WTC11 (cell line): Measurements from ENCODE around the gene C14orf132. TPM values are rescaled to one million over a fixed set of nuclear protein-coding genes. Genes with fewer than 3 reads are reported as not detected.

Source experiments
- ATAC-seq: fragments of 200-7000 bp; cut with Tn5 transposase; 2 replicates; pipeline ENCODE4 v1.10.0; 2021; ENCODE audit warnings: mild to moderate bottlenecking, moderate library complexity
- CTCF ChIA-PET: fragments of 300-600 bp; sonication (Branson Sonifier 250); formaldehyde crosslinking; loops from one replicate; lab custom pipeline; 2021; ENCODE audit warnings: antibody characterized with exemption; lab: Charles Lee
- POLR2A ChIA-PET: fragments of 350-600 bp; sonication (Branson Sonifier 250); formaldehyde crosslinking; loops from one replicate; lab custom pipeline; 2021; ENCODE audit warnings: antibody characterized with exemption; lab: Charles Lee
- DNase-seq: peaks from one replicate; pipeline ENCODE4 v3.0.0; 2021; ENCODE audit warnings: low spot score
- H3K27ac Mint-ChIP-seq: 2 replicates; pipeline ENCODE4 v1.8.0; 2021; ENCODE audit warnings: mixed read lengths
- H3K27me3 Mint-ChIP-seq: 2 replicates; pipeline ENCODE4 v1.8.0; 2021; ENCODE audit warnings: low read depth, mild to moderate bottlenecking, moderate library complexity, mixed read lengths
- H3K36me3 Mint-ChIP-seq: 2 replicates; pipeline ENCODE4 v1.8.0; 2021; ENCODE audit warnings: mixed read lengths
- H3K4me1 Mint-ChIP-seq: 2 replicates; pipeline ENCODE4 v1.8.0; 2022; ENCODE audit warnings: mixed read lengths
- H3K4me3 Mint-ChIP-seq: 2 replicates; pipeline ENCODE4 v1.8.0; 2021; ENCODE audit warnings: mild to moderate bottlenecking, moderate library complexity, mixed read lengths
- H3K9me3 Mint-ChIP-seq: 2 replicates; pipeline ENCODE4 v1.8.0; 2021; ENCODE audit warnings: mixed read lengths
- AR ChIP-seq: fragments of 250-450 bp; sonication (Bioruptor Pico); IDR thresholded peaks from 2 replicates; pipeline ENCODE4 v1.9.0; 2021; ENCODE audit warnings: mild to moderate bottlenecking
- ARID4B ChIP-seq: sonication (generic); formaldehyde crosslinking; IDR thresholded peaks from 2 replicates; pipeline ENCODE4 v1.8.0; 2023; ENCODE audit warnings: missing genetic modification reagents, mild to moderate bottlenecking, borderline replicate concordance
- ATF2 ChIP-seq: sonication (generic); formaldehyde crosslinking; IDR thresholded peaks from 2 replicates; pipeline ENCODE4 v1.8.1; 2022; ENCODE audit warnings: low read depth, missing genetic modification reagents, borderline replicate concordance
- CBFB ChIP-seq: sonication (generic); formaldehyde crosslinking; IDR thresholded peaks from 2 replicates; pipeline ENCODE4 v1.8.1; 2022; ENCODE audit warnings: mild to moderate bottlenecking, low read depth, missing genetic modification reagents
- IRF2 ChIP-seq: sonication (generic); formaldehyde crosslinking; IDR thresholded peaks from 2 replicates; pipeline ENCODE4 v1.8.0; 2022; ENCODE audit warnings: low read depth, missing genetic modification reagents, borderline replicate concordance
- OVOL2 ChIP-seq: fragments of 250-450 bp; sonication (Bioruptor Pico); IDR thresholded peaks from 2 replicates; pipeline ENCODE4 v1.9.0; 2021; ENCODE audit warnings: mild to moderate bottlenecking, borderline replicate concordance
- PRDM15 ChIP-seq: sonication (generic); formaldehyde crosslinking; IDR thresholded peaks from 2 replicates; pipeline ENCODE4 v1.8.0; 2022; ENCODE audit warnings: missing genetic modification reagents
- SP1 ChIP-seq: sonication (generic); formaldehyde crosslinking; conservative IDR thresholded peaks from 2 replicates; pipeline ENCODE4 v1.8.1; 2022; ENCODE audit warnings: missing genetic modification reagents
- USF1 ChIP-seq: sonication (generic); formaldehyde crosslinking; IDR thresholded peaks from 2 replicates; pipeline ENCODE4 v1.8.0; 2022; ENCODE audit warnings: mild to moderate bottlenecking, missing genetic modification reagents
- ZNF232 ChIP-seq: sonication (generic); formaldehyde crosslinking; IDR thresholded peaks from 2 replicates; pipeline ENCODE4 v1.8.0; 2022; ENCODE audit warnings: mild to moderate bottlenecking, missing genetic modification reagents
- ZNF263 ChIP-seq: sonication (generic); formaldehyde crosslinking; IDR thresholded peaks from 2 replicates; pipeline ENCODE4 v1.8.1; 2022; ENCODE audit warnings: low read depth, mild to moderate bottlenecking, moderate library complexity, missing genetic modification reagents
- ZNF281 ChIP-seq: sonication (generic); formaldehyde crosslinking; IDR thresholded peaks from 2 replicates; pipeline ENCODE4 v1.8.0; 2023; ENCODE audit warnings: mild to moderate bottlenecking, missing genetic modification reagents
- ZNF532 ChIP-seq: fragments of 250-450 bp; sonication (Bioruptor Pico); IDR thresholded peaks from 2 replicates; pipeline ENCODE4 v1.9.0; 2021; ENCODE audit warnings: mild to moderate bottlenecking, borderline replicate concordance
- total RNA-seq: library from RNA; stranded (reverse); gene quantifications from 3 replicates; pipeline ENCODE4 v1.2.3, GENCODE V29; 2021

The C14orf132 gene
- total RNA-seq, 1 experiment from 2014 or later = 14.1 TPM

GRCh38 chr14:96114002-96114401, 74.8 kb downstream of the C14orf132 start (continued):
- no peak for TF ChIP-seq ATF2 (CRISPR knock-in tag)
- no peak for TF ChIP-seq ZNF263 (CRISPR knock-in tag)
- no peak for TF ChIP-seq ZNF281 (CRISPR knock-in tag)
- TF ChIP-seq ARID4B (CRISPR knock-in tag) = no peak
- no peak for TF ChIP-seq USF1 (CRISPR knock-in tag)
- no peak for TF ChIP-seq PRDM15 (CRISPR knock-in tag)
- no peak for TF ChIP-seq CBFB (CRISPR knock-in tag)

- Mint-ChIP-seq H3K36me3 (peaks cover 32% of the 10 kb centered on the region), H3K4me1 (no peaks in the 10 kb centered on the region), H3K9me3 (peaks cover 52% of the 10 kb centered on the region), H3K27ac (no peak overlapping the region), H3K27me3 (peaks cover 16% of the 10 kb centered on the region), H3K4me3 (no peak overlapping the region)
- ATAC-seq (no peak), DNase-seq (no peak)
- CTCF ChIA-PET = interaction anchor here (0.8 kb wide), 1 partner anchor 19 kb away, joined by 3 read pairs; no protein-coding TSS in a partner anchor
- POLR2A ChIA-PET = no interaction called here
- TF ChIP-seq ZNF232 = no peak
- TF ChIP-seq SP1 (CRISPR knock-in tag) = no peak
- no peak for TF ChIP-seq AR (CRISPR knock-in tag)
- TF ChIP-seq OVOL2 = no peak
- TF ChIP-seq ZNF532 (CRISPR knock-in tag) = no peak
- no peak for TF ChIP-seq IRF2 (CRISPR knock-in tag)
Observed at GRCh38 chr14:96117101-96117897, 78.1 kb downstream of the C14orf132 start.
